HUES48 (cell line): ENCODE data around the gene HAPLN1.

Experiments used
- H3K27ac ChIP-seq: one replicate; pipeline ENCODE4 v1.7.0; 2013; ENCODE audit warnings: low read depth, low read length, inconsistent platforms
- H3K27me3 ChIP-seq: 2 replicates; pipeline ENCODE4 v1.6.1; 2013; ENCODE audit warnings: mild to moderate bottlenecking, low read length; ENCODE audit not compliant: control insufficient read depth, insufficient read depth
- H3K36me3 ChIP-seq: 2 replicates; pipeline ENCODE4 v1.6.1; 2013; ENCODE audit warnings: low read length; ENCODE audit not compliant: control insufficient read depth, insufficient read depth
- H3K4me1 ChIP-seq: 2 replicates; pipeline ENCODE4 v1.6.1; 2013; ENCODE audit warnings: mild to moderate bottlenecking, low read length; ENCODE audit not compliant: control insufficient read depth, insufficient read depth
- H3K4me3 ChIP-seq: 2 replicates; pipeline ENCODE4 v1.5.1; 2013; ENCODE audit warnings: mild to moderate bottlenecking, low read depth, low read length
- H3K9ac ChIP-seq: 2 replicates; pipeline ENCODE4 v1.6.1; 2013; ENCODE audit warnings: mild to moderate bottlenecking, low read depth, low read length, moderate library complexity
- H3K9me3 ChIP-seq: 2 replicates; pipeline ENCODE4 v1.6.1; 2013; ENCODE audit warnings: low read length; ENCODE audit not compliant: control insufficient read depth, insufficient read depth

The HAPLN1 gene

GRCh38 chr5:83641946-83642345 is 78.7 kb downstream of the HAPLN1 start:
- 0 out of 2 replicates have a peak, but pooled peaks cover 5% of the 10 kb centered on the region for H3K4me1 ChIP-seq

GRCh38 chr5:83639911-83640310 is 80.7 kb downstream of the HAPLN1 start:
- no peak overlapping the region for H3K27ac ChIP-seq
- H3K4me1 ChIP-seq = 0 out of 2 replicates have a peak, but pooled peaks cover 5% of the 10 kb centered on the region
- H3K9me3 ChIP-seq = no peaks in the 10 kb centered on the region
- no peak overlapping the region for H3K4me3 ChIP-seq
- no peaks in the 10 kb centered on the region for H3K36me3 ChIP-seq
- H3K27me3 ChIP-seq = no peaks in the 10 kb centered on the region
- H3K9ac ChIP-seq = no peak overlapping the region

More at GRCh38 chr5:83641946-83642345, 78.7 kb downstream of the HAPLN1 start:
- H3K27me3 ChIP-seq = no peaks in the 10 kb centered on the region
- H3K9me3 ChIP-seq = no peaks in the 10 kb centered on the region
- no peak overlapping the region for H3K4me3 ChIP-seq
- no peak overlapping the region for H3K9ac ChIP-seq
- H3K36me3 ChIP-seq = no peaks in the 10 kb centered on the region
- H3K27ac ChIP-seq = no peak overlapping the region

GRCh38 chr5:83636156-83636555 is 84.5 kb downstream of the HAPLN1 start:
- no peak overlapping the region for H3K9ac ChIP-seq
- H3K27ac ChIP-seq = no peak overlapping the region
- no peaks in the 10 kb centered on the region for H3K27me3 ChIP-seq
- H3K9me3 ChIP-seq = no peaks in the 10 kb centered on the region
- H3K36me3 ChIP-seq = no peaks in the 10 kb centered on the region
- no peaks in the 10 kb centered on the region for H3K4me1 ChIP-seq
- no peak overlapping the region for H3K4me3 ChIP-seq

- Histone ChIP-seq H3K27ac (no peak overlapping the region), H3K4me3 (no peak overlapping the region), H3K36me3 (no peaks in the 10 kb centered on the region), H3K9ac (no peak overlapping the region), H3K27me3 (no peaks in the 10 kb centered on the region), H3K4me1 (peaks cover 16% of the 10 kb centered on the region), H3K9me3 (no peaks in the 10 kb centered on the region)
These were observed 87.4 kb downstream of the HAPLN1 start for GRCh38 chr5:83633285-83633684.

GRCh38 chr5:83632874-83633273 is 87.8 kb downstream of the HAPLN1 start:
- Histone ChIP-seq H3K27ac (no peak overlapping the region), H3K4me1 (peaks cover 17% of the 10 kb centered on the region), H3K9me3 (no peaks in the 10 kb centered on the region), H3K9ac (no peak overlapping the region), H3K27me3 (no peaks in the 10 kb centered on the region), H3K36me3 (no peaks in the 10 kb centered on the region), H3K4me3 (no peak overlapping the region)

GRCh38 chr5:83628360-83628759 is 92.3 kb downstream of the HAPLN1 start:
- H3K9ac ChIP-seq = no peak overlapping the region
- no peaks in the 10 kb centered on the region for H3K27me3 ChIP-seq
- no peak overlapping the region for H3K27ac ChIP-seq
- H3K4me1 ChIP-seq = peaks cover 17% of the 10 kb centered on the region
- no peaks in the 10 kb centered on the region for H3K36me3 ChIP-seq
- H3K9me3 ChIP-seq = no peaks in the 10 kb centered on the region
- no peak overlapping the region for H3K4me3 ChIP-seq

GRCh38 chr5:83614841-83615240 is 105.8 kb downstream of the HAPLN1 start:
- Histone ChIP-seq H3K9me3 (no peaks in the 10 kb centered on the region), H3K4me1 (no peaks in the 10 kb centered on the region), H3K27me3 (no peaks in the 10 kb centered on the region), H3K36me3 (no peaks in the 10 kb centered on the region), H3K4me3 (no peak overlapping the region), H3K9ac (no peak overlapping the region), H3K27ac (no peak overlapping the region)

GRCh38 chr5:83608122-83608521 is 112.5 kb downstream of the HAPLN1 start:
- Histone ChIP-seq H3K36me3 (no peaks in the 10 kb centered on the region), H3K4me1 (peaks cover 12% of the 10 kb centered on the region), H3K4me3 (no peak overlapping the region), H3K9me3 (no peaks in the 10 kb centered on the region), H3K27ac (no peak overlapping the region), H3K9ac (no peak overlapping the region), H3K27me3 (no peaks in the 10 kb centered on the region)

GRCh38 chr5:83595217-83595616 is 125.4 kb downstream of the HAPLN1 start:
- Histone ChIP-seq H3K9ac (no peak overlapping the region), H3K4me1 (no peaks in the 10 kb centered on the region), H3K36me3 (no peaks in the 10 kb centered on the region), H3K27me3 (no peaks in the 10 kb centered on the region), H3K27ac (no peak overlapping the region), H3K4me3 (no peak overlapping the region), H3K9me3 (no peaks in the 10 kb centered on the region)

- H3K27me3 ChIP-seq = no peaks in the 10 kb centered on the region
- H3K9me3 ChIP-seq = no peaks in the 10 kb centered on the region
- no peaks in the 10 kb centered on the region for H3K4me1 ChIP-seq
- H3K4me3 ChIP-seq = no peak overlapping the region
- no peaks in the 10 kb centered on the region for H3K36me3 ChIP-seq
- no peak overlapping the region for H3K9ac ChIP-seq
- no peak overlapping the region for H3K27ac ChIP-seq
These were observed 129.7 kb downstream of the HAPLN1 start for GRCh38 chr5:83590966-83591365.

- Histone ChIP-seq H3K9me3 (no peaks in the 10 kb centered on the region), H3K4me3 (no peak overlapping the region), H3K9ac (no peak overlapping the region), H3K4me1 (no peaks in the 10 kb centered on the region), H3K27me3 (no peaks in the 10 kb centered on the region), H3K27ac (no peak overlapping the region), H3K36me3 (no peaks in the 10 kb centered on the region)
These were observed 130.9 kb downstream of the HAPLN1 start for GRCh38 chr5:83589786-83590185.
